Jurkat, Clone E6-1 (cell line): ENCODE results near the gene LMF2.

Experiments
- DNase-seq: peaks from one replicate; pipeline ENCODE4 v3.0.0-alpha.2; 2011; ENCODE audit warnings: low read depth, low spot score
- H3K4me3 ChIP-seq: 2 replicates; pipeline ENCODE4 v1.5.1; 2011; ENCODE audit warnings: mild to moderate bottlenecking, low read length, control low read depth, moderate library complexity

The LMF2 gene

GRCh38 chr22:50454556-50455075 lies 52.9 kb downstream of the LMF2 start:
- DNase-seq, result no peak
- H3K4me3 ChIP-seq, result no peak overlapping the region
